Smooth muscle cell (in vitro differentiated cells): ENCODE measurements around the gene MED8. TPM values are rescaled to one million over a fixed set of nuclear protein-coding genes. Genes with fewer than 3 reads are reported as not detected.

ENCODE experiments used
- DNase-seq: peaks from one replicate; lab custom pipeline; 2025; ENCODE audit not compliant: unreplicated experiment; lab: John Stamatoyannopoulos, UW
- H2AFZ ChIP-seq: fragments of 200-600 bp; sonication (generic); 2 replicates; pipeline ENCODE4 v1.6.0; 2016; ENCODE audit warnings: antibody characterized with exemption, low read depth, mild to moderate bottlenecking
- H3F3A ChIP-seq: fragments of 200-600 bp; sonication (generic); 2 replicates; pipeline ENCODE4 v1.6.0; 2017; ENCODE audit warnings: antibody characterized with exemption, low read depth
- H3K27ac ChIP-seq: fragments of 200-600 bp; sonication (generic); 2 replicates; pipeline ENCODE4 v1.5.1; 2016; ENCODE audit warnings: low read depth, mild to moderate bottlenecking
- H3K27me3 ChIP-seq: fragments of 200-600 bp; sonication (generic); 2 replicates; pipeline ENCODE4 v1.6.1; 2016; ENCODE audit warnings: low read depth, mild to moderate bottlenecking
- H3K36me3 ChIP-seq: fragments of 200-600 bp; sonication (generic); 2 replicates; pipeline ENCODE4 v1.5.1; 2016; ENCODE audit warnings: low read depth
- H3K4me1 ChIP-seq: fragments of 200-600 bp; sonication (generic); 2 replicates; pipeline ENCODE4 v1.5.1; 2016; ENCODE audit warnings: low read depth
- H3K4me2 ChIP-seq: fragments of 200-600 bp; sonication (generic); 2 replicates; pipeline ENCODE4 v1.6.0; 2016; ENCODE audit warnings: mild to moderate bottlenecking
- H3K4me3 ChIP-seq: fragments of 200-600 bp; sonication (generic); 2 replicates; pipeline ENCODE4 v1.5.1; 2016; ENCODE audit warnings: mild to moderate bottlenecking
- H3K79me2 ChIP-seq: fragments of 200-600 bp; sonication (generic); 2 replicates; pipeline ENCODE4 v1.6.0; 2016; ENCODE audit warnings: low read depth, mild to moderate bottlenecking
- H3K9ac ChIP-seq: fragments of 200-600 bp; sonication (generic); 2 replicates; pipeline ENCODE4 v1.6.0; 2016; ENCODE audit warnings: low read depth
- H3K9me3 ChIP-seq: fragments of 200-600 bp; sonication (generic); replicated peaks from 2 replicates; pipeline ENCODE4 v1.5.1; 2016; ENCODE audit warnings: low read depth
- H4K20me1 ChIP-seq: fragments of 200-600 bp; sonication (generic); 2 replicates; pipeline ENCODE4 v1.6.0; 2016; ENCODE audit warnings: low read depth
- CTCF ChIP-seq: fragments of 200-600 bp; sonication (generic); IDR thresholded peaks from 2 replicates; pipeline ENCODE4 v1.5.1; 2017; ENCODE audit warnings: borderline replicate concordance, mild to moderate bottlenecking, antibody characterized with exemption; ENCODE audit not compliant: insufficient read depth, poor library complexity, severe bottlenecking
- WGBS: methylation state at CpG from one replicate; pipeline ENCODE4 v1.1.7; 2016; ENCODE audit warnings: low lambda C conversion rate; 5-methylcytosine and 5-hydroxymethylcytosine counted together
- polyA plus RNA-seq: library from polyadenylated mRNA; unstranded; fragments of >200 nt; fragmentation: Nextera tagmentation; extraction: Ambion mirVana; gene quantifications from 2 replicates; pipeline ENCODE4 v1.2.1, GENCODE V29; 2016
- total RNA-seq: library from RNA; depleted of rRNA; stranded (reverse); fragments of >200 nt; gene quantifications from 2 replicates; pipeline ENCODE4 v1.2.3, GENCODE V29; 2014

MED8 gene
- total and polyA plus RNA-seq, 2 experiments from 2014 or later, result 61.4 to 76.3 TPM

DNA sequence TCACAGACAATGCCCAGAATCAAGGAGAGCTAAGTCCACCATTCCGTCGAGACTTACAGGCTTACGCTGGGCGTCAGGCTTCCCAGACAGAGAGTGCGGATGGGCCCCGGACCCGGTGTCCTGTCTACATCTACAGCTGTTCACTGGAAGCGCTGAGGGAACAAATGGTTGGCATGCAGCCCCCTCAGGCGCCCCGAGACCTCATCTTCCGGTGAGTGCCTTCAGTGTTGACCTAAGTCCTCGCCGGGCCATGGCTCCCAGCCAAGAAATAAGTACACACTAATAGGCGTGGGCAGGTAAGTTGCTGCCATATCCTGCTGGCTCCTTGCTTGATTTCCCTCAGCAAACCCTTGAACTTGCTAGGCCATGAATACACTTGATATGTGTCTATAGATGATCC lies 37.9 kb upstream of the MED8 start:
- no peaks in the 10 kb centered on the region for H3K4me1 ChIP-seq
- H3K9me3 ChIP-seq, result no peaks in the 10 kb centered on the region
- no peaks in the 10 kb centered on the region for H3K27me3 ChIP-seq
- no peak for DNase-seq
- H4K20me1 ChIP-seq, result no peaks in the 10 kb centered on the region
- no peak overlapping the region for H3K4me3 ChIP-seq
- no peak for TF ChIP-seq CTCF
- no peak overlapping the region for H2AFZ ChIP-seq
- peaks cover 16% of the 10 kb centered on the region for H3K36me3 ChIP-seq
- H3F3A ChIP-seq, result no peaks in the 10 kb centered on the region
- no peak overlapping the region for H3K4me2 ChIP-seq
- H3K27ac ChIP-seq, result no peak overlapping the region
- 95% methylated on average over 14 of the region's 14 CpGs for WGBS
- no peaks in the 10 kb centered on the region for H3K79me2 ChIP-seq
- no peak overlapping the region for H3K9ac ChIP-seq

DNA sequence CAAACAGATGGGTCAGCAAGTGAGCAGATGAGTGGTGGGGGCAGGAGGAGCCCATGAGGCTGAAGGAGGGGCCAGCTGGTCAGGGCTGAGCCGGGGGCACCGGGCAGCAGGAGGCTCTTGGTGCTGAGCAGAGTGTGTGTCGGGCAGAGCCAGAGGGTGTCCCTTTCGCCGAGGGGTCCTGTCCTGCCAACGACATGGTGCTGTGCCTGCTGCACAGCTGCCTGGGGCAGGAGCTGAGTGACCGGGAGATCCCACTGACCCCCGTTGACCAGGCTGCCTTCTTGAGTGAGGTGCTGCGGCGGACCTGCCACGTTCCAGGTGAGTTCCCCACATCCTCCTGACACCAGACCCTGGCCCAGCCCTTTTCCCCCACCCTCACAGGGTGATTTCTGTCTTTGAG lies 36.6 kb upstream of the MED8 start:
- Histone ChIP-seq H4K20me1 (no peaks in the 10 kb centered on the region), H3K79me2 (no peaks in the 10 kb centered on the region), H3K4me2 (no peak overlapping the region), H3K27me3 (no peaks in the 10 kb centered on the region), H3K27ac (no peak overlapping the region), H2AFZ (no peak overlapping the region), H3K4me1 (no peaks in the 10 kb centered on the region), H3K9ac (no peak overlapping the region), H3K9me3 (no peaks in the 10 kb centered on the region), H3K36me3 (peaks cover 8% of the 10 kb centered on the region), H3F3A (no peaks in the 10 kb centered on the region), H3K4me3 (no peak overlapping the region)
- TF ChIP-seq CTCF, result no peak
- 87% methylated on average over 11 of the region's 11 CpGs for WGBS
- no peak for DNase-seq

GRCh38 chr1:43425045-43425444 lies 35.4 kb upstream of the MED8 start:
- DNase-seq, result no peak
- Histone ChIP-seq H3K9me3 (no peaks in the 10 kb centered on the region), H4K20me1 (no peaks in the 10 kb centered on the region), H3K79me2 (no peaks in the 10 kb centered on the region), H3K27ac (no peak overlapping the region), H3K27me3 (no peaks in the 10 kb centered on the region), H2AFZ (no peak overlapping the region), H3F3A (no peaks in the 10 kb centered on the region), H3K4me3 (no peak overlapping the region), H3K4me2 (no peak overlapping the region), H3K4me1 (no peaks in the 10 kb centered on the region), H3K36me3 (peaks cover 8% of the 10 kb centered on the region), H3K9ac (no peak overlapping the region)
- no peak for TF ChIP-seq CTCF
- 85% methylated on average over 4 of the region's 4 CpGs for WGBS

DNA sequence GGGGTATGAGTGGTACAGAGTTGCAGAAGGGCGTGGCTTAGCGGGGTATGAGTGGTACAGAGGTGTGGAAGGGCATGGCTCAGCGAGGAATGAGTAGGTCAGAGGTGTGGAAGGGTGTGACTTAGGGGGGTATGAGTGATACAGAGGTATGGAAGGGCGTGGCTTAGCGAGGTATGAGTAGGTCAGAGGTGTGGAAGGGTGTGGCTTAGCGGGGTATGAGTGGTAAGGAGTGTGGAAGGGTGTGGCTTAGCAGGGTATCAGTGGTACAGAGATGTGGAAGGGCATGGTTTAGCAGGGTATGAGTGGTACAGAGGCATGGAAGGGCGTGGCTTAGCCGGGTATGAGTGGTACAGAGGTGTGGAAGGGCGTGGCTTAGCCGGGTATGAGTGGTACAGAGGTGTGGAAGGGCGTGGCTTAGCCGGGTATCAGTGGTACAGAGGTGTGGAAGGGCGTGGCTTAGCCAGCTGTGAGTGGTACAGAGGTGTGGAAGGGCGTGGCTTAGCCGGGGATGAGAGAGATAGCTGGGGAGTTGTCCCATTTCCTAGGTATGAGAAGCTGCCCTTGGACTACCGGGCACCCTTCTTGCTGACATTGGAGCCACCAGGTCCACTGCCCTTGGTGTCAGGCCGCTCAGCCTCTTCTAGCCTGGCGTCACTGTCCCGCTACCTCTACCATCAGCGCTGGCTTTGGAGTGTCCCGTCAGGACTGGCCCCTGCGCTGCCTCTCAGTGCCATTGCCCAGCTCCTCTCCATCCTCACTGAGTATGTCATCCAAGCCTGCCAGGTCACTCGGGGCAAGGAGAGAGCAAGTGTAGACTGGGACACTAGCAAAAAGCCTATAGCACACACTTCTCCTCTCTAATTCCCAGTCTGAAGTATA lies 34.3 kb upstream of the MED8 start:
- peaks cover 2% of the 10 kb centered on the region for H3K36me3 ChIP-seq
- H3K9me3 ChIP-seq, result no peaks in the 10 kb centered on the region
- H3K4me1 ChIP-seq, result no peaks in the 10 kb centered on the region
- no peak for TF ChIP-seq CTCF
- H3K79me2 ChIP-seq, result no peaks in the 10 kb centered on the region
- no peak for DNase-seq
- H3K9ac ChIP-seq, result no peak overlapping the region
- no peaks in the 10 kb centered on the region for H4K20me1 ChIP-seq
- no peak overlapping the region for H2AFZ ChIP-seq
- no peaks in the 10 kb centered on the region for H3F3A ChIP-seq
- H3K4me2 ChIP-seq, result no peak overlapping the region
- no peak overlapping the region for H3K4me3 ChIP-seq
- H3K27ac ChIP-seq, result no peak overlapping the region
- WGBS, result 98% methylated on average over 23 of the region's 23 CpGs
- H3K27me3 ChIP-seq, result no peaks in the 10 kb centered on the region
